Measurements from ENCODE around the gene NUDC. TPM values are rescaled to one million over a fixed set of nuclear protein-coding genes. Genes with fewer than 3 reads are reported as not detected.

The NUDC gene
- 36.4 and 48.3 TPM in 2 replicates for total RNA-seq

GRCh38 chr1:26921540-26922430, at the start of gene NUDC:
Gene NUDC (plus strand): TSS chr1:26921743. CDS start chr1:26921849, 106 bp downstream.

DNA sequence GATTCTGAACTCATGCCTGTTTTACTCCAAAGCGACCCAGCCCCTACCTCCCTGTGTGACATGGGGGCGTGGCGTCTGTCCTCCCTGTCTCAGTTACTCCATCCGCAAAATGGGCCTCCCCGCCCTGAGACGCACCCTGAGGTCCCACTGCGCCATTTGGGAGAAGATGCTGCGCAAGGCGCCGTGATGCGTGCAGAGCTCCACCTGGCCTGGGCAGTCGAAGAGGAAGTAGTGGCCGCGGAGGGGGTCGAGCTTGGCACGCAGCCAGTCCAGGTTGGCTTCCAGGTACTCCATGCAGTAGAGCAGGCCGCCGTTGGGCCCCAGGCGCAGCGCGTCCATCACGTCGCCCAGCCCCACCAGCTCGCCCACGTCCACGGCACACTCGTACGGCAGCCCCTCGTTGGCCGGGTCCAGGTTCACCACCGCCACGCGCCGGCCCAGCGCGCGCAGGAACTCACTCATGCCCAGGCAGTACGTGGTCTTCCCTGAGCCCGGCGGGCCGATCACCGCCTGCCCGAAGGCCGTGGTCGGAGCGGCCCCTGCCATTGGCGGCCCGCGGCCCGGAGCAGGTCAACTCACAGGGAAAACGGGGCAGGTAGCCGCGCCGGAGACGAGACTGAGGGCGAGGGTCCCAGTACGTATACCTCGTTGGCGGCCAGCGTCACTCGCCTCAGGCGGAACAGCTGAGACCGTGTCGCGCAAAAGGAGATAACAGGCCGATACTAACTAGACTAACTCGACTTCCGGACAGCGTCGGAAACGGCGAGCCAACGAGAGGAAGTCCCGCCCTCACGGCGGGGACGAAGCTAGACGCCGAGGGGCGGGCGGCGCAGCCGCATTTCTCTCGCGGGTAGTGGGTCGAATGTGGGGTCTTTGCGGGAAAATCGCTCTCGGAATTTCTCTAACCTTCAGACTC, 31.7 kb upstream of the NUDC start, which contains the start of gene GPN2:
TSS of gene GPN2 (minus strand) at position 733 of the 916 bp plus-strand sequence. CDS start at position 546, 187 bp downstream.

DNA sequence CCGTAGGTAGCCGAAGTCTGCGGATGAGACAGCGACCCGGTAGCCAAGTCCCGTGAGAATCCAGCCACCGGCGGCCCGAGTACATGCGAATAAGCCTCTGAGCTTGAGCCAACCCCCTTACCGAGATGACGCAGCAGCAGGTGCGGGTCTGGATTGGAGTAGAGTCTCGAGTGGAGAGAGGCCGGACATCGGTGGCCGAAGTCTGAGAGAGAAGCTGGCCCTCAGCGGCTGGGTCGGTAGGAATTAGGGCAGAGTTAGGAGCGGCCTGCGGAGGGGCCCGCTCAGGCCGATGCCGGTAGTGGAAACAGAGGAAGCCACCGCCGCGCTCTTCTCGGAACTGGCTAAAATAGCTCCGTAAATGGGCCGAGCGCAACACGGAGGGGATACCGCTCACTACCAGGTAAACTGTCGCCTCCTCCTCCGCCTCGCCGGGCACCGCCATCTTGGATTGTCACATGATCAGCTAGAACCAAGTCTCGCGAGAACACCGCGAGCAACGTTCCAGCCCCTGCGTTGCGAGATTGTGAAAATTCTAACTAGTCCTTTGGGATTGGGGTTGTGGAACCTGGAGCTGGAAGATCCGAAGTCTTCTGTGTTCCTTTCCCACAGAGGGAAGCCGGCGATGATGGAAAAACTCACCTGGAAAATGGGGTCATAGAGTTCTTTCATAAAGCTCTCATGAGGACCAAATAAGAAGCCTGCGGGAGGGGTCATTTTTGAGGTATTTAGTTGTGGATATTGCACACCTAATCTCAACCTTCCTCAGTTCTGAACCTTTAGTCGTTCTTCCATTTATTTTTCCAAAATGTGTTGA, 21.3 kb upstream of the NUDC start, which contains the start of gene GPATCH3:
TSS of gene GPATCH3 (minus strand) at position 467 of the 814 bp plus-strand sequence. CDS start at position 442, 25 bp downstream.

DNA sequence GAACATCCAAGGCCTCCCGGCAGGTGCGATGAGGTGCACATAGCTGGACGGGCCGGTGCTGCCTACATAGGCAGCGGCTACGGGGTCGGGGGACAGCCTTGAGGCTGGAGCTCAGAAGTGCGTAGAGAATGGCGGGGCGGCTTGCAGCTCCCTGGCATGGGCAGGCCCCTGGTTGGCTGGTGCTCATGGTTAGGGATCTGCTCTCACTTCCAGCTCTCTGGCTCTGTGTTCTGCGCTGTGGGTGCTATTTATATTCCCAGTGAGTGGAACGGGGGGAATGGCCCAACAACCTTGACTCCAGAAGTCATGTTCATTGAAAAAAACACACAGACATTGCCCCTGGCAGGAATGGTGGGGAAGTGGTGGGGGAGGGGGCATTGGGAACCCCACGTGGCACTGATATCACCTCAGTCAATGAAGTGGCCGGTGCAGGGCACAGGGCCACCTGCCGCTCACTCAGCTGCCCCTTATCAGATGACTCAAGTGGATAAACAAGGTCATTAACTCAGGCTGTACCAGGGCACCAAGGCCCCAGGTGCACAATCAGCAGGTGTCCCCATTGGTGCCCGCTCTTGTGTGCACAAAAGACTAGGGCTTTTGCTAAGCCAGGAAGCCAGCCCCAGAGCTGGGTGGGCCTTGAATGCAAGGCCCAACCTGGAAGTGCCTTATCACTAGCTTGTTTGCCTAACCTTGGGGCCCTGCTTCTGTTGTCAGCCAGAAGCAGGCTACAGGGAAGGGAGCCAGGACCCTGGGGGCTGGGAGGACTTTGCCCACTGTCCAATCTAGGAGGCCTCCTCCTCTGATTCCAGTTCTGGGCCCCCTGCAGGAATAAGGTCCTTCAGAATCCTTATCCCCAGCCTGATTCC, 7.6 kb upstream of the NUDC start, which contains the start of gene NR0B2:
TSS of gene NR0B2 (minus strand) at position 222 of the 866 bp plus-strand sequence. CDS start at position 187, 35 bp downstream.

GRCh38 chr1:26959722-26960624, 38.4 kb downstream of the NUDC start, which contains the start of gene KDF1:
Gene KDF1 (minus strand): TSS chr1:26960468. CDS start chr1:26952380, 8,088 bp downstream.

GRCh38 chr1:26993237-26994019, 71.9 kb downstream of the NUDC start, which contains the start of gene TRNP1:
Gene TRNP1 (plus strand): TSS chr1:26993692. CDS start chr1:26993787, 95 bp downstream.

Other genes with a start within 250 kb of the NUDC start
- 8.8 and 11.2 TPM in 2 replicates for gene ARID1A, start 225.7 kb upstream of the NUDC start, total RNA-seq
- gene PIGV, start 133.8 kb upstream of the NUDC start, total RNA-seq: 7.1 and 10.0 TPM in 2 replicates
- 5.5 and 5.9 TPM in 2 replicates for gene ZDHHC18, start 95.1 kb upstream of the NUDC start, total RNA-seq
- gene SFN, start 58.6 kb upstream of the NUDC start, total RNA-seq: not detected in 2 replicates
- 6.7 and 8.4 TPM in 2 replicates for gene GPN2, start 31.5 kb upstream of the NUDC start, total RNA-seq
- 8.8 and 11.2 TPM in 2 replicates for gene GPATCH3, start 21.3 kb upstream of the NUDC start, total RNA-seq
- not detected in 2 replicates for gene NR0B2, start 7.8 kb upstream of the NUDC start, total RNA-seq
- not detected in 2 replicates for gene KDF1, start 38.7 kb downstream of the NUDC start, total RNA-seq
- 7.5 and 11.7 TPM in 2 replicates for gene TRNP1, start 71.9 kb downstream of the NUDC start, total RNA-seq
- 1.3 and 3.0 TPM in 2 replicates for gene TENT5B, start 91.1 kb downstream of the NUDC start, total RNA-seq
- 3.9 and 5.9 TPM in 2 replicates for gene SLC9A1, start 233.4 kb downstream of the NUDC start, total RNA-seq